Fibroblast of lung (primary cell): ENCODE measurements around the gene PKD1.

ENCODE experiments used
- CTCF ChIP-seq, 2 donors: IDR thresholded peaks in 1 of 2; conservative IDR thresholded peaks in 1 of 2; 1 replicate in 1 of 2; 2 replicates in 1 of 2; pipeline ENCODE4 v1.5.1; 2011 to 2012; ENCODE audit warnings: low read length in 2 of 2, control low read depth in 1 of 2, inconsistent platforms in 1 of 2, low read depth in 1 of 2, mild to moderate bottlenecking in 1 of 2
- EZH2 ChIP-seq: IDR thresholded peaks from 2 replicates; pipeline ENCODE4 v1.5.1; 2012; ENCODE audit warnings: low read length, control low read depth, mild to moderate bottlenecking; ENCODE audit errors: missing control alignments

DNA sequence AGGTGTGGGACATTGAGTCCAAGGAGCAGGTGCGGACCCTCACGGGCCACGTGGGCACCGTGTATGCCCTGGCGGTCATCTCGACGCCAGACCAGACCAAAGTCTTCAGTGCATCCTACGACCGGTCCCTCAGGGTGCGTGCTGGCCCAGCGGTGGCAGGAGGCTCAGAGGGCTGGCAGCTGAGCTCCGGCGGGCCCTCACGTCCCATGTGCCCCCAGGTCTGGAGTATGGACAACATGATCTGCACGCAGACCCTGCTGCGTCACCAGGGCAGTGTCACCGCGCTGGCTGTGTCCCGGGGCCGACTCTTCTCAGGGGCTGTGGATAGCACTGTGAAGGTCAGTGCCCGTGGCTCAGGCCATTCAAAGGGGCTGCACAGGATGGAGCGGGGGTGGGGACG is 40.3 kb upstream of the PKD1 start:
- no peak for TF ChIP-seq CTCF (conservative IDR thresholded peaks at IDR 0.05 in 1 of 2, IDR thresholded peaks at IDR 0.05 in 1 of 2; ENCODE audit: low read depth in 1 of 2, low read length in 2 of 2)
- TF ChIP-seq EZH2: no peak
